OCI-LY7 (cell line): ENCODE results near the gene ELAVL4.

Experiments
- EZH2phosphoT487 ChIP-seq: fragments of 200-600 bp; sonication (generic); IDR thresholded peaks from 2 replicates; pipeline ENCODE4 v1.6.1; 2018; ENCODE audit warnings: low read depth, borderline replicate concordance, mild to moderate bottlenecking, mixed run types, antibody characterized with exemption, low read length, moderate library complexity, mixed read lengths
- TF ChIP-seq, protein P1 (sequence below): fragments of 200-600 bp; sonication (generic); conservative IDR thresholded peaks from 2 replicates; pipeline ENCODE4 v1.5.1; 2014; ENCODE audit warnings: mild to moderate bottlenecking, antibody characterized with exemption, low read length, moderate library complexity, mixed read lengths

DNA sequence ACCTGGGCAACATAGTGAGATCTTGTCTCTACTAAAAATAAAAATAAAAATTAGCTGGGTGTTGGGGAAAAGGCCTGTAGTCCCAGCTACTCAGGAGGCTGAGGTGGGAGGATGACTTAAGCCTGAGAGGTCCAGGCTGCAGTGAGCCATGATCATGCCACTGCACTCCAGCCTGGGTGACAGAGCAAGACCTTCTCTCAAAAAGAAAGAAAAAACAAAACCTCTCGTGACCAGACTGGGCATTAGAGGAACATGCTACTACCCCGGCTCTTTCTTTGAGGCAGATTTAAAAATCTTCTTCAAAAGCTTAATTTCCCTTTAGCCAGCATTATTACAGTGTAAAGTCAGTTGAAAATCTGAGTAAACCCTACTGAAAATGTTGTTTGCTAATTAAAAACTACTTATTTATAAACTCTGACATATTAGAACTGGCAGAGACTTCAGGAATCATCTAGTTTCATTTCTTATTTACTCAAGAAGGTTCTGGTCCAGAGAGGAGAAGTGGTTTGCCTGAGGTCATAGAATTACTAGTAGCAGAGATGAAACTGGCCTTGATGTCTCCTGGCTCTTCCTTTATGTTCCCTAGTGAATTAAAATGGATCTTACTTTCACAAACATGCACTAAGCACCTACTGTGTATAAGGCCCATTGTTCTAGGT, 11.6 kb upstream of the ELAVL4 start:
- TF ChIP-seq, protein P1, sequence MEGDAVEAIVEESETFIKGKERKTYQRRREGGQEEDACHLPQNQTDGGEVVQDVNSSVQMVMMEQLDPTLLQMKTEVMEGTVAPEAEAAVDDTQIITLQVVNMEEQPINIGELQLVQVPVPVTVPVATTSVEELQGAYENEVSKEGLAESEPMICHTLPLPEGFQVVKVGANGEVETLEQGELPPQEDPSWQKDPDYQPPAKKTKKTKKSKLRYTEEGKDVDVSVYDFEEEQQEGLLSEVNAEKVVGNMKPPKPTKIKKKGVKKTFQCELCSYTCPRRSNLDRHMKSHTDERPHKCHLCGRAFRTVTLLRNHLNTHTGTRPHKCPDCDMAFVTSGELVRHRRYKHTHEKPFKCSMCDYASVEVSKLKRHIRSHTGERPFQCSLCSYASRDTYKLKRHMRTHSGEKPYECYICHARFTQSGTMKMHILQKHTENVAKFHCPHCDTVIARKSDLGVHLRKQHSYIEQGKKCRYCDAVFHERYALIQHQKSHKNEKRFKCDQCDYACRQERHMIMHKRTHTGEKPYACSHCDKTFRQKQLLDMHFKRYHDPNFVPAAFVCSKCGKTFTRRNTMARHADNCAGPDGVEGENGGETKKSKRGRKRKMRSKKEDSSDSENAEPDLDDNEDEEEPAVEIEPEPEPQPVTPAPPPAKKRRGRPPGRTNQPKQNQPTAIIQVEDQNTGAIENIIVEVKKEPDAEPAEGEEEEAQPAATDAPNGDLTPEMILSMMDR = no peak
- no peak for TF ChIP-seq EZH2phosphoT487
